Erythroblast (primary cell): ENCODE results near the gene IGHMBP2.
A peak's percentile ranks its signal among the peaks of the same experiment; 100 is the strongest.

Source experiments
- DNase-seq, 2 experiments: peaks; one replicate each; lab custom pipeline; 2025; lab: John Stamatoyannopoulos, UW
- GATA1 ChIP-seq: IDR thresholded peaks from 2 replicates; pipeline ENCODE4 v1.6.1; 2011; ENCODE audit warnings: low read depth, mild to moderate bottlenecking, control low read depth, low read length, moderate library complexity
- POLR2A ChIP-seq: IDR thresholded peaks from 2 replicates; pipeline ENCODE4 v1.6.1; 2011; ENCODE audit warnings: mild to moderate bottlenecking, low read length

The IGHMBP2 gene

GRCh38 chr11:68948496-68948895 is 44.8 kb downstream of the IGHMBP2 start:
- no peak for TF ChIP-seq GATA1
- TF ChIP-seq POLR2A = no peak
- DNase-seq = no peak

GRCh38 chr11:68948935-68949334 is 45.2 kb downstream of the IGHMBP2 start:
- no peak for DNase-seq

GRCh38 chr11:68950270-68950669 is 46.6 kb downstream of the IGHMBP2 start:
- no peak for TF ChIP-seq POLR2A
- TF ChIP-seq GATA1 = no peak
- peak; percentile 21 to 27 for DNase-seq

More at GRCh38 chr11:68948935-68949334, 45.2 kb downstream of the IGHMBP2 start:
- TF ChIP-seq GATA1 (no peak), POLR2A (no peak)

- TF ChIP-seq POLR2A = no peak
- TF ChIP-seq GATA1 = no peak
- no peak for DNase-seq
Observed at GRCh38 chr11:68950762-68951161, 47.1 kb downstream of the IGHMBP2 start.

GRCh38 chr11:68954836-68955606 is 51.3 kb downstream of the IGHMBP2 start:
- DNase-seq = peak; percentile 76 to 78
- no peak for TF ChIP-seq POLR2A
- TF ChIP-seq GATA1 = no peak

- no peak for DNase-seq
- no peak for TF ChIP-seq GATA1
Observed at GRCh38 chr11:68955607-68955958, 51.9 kb downstream of the IGHMBP2 start.

GRCh38 chr11:68956142-68956541 is 52.5 kb downstream of the IGHMBP2 start:
- DNase-seq = peak; percentile 31 to 32

GRCh38 chr11:68956547-68957254 is 53.0 kb downstream of the IGHMBP2 start:
- no peak for DNase-seq
- TF ChIP-seq GATA1 = no peak
- no peak for TF ChIP-seq POLR2A

More at GRCh38 chr11:68956142-68956541, 52.5 kb downstream of the IGHMBP2 start:
- TF ChIP-seq POLR2A (no peak), GATA1 (no peak)

- no peak for DNase-seq
- TF ChIP-seq GATA1 (no peak), POLR2A (no peak)
Observed at GRCh38 chr11:68958211-68958610, 54.5 kb downstream of the IGHMBP2 start.

- TF ChIP-seq GATA1 (no peak), POLR2A (no peak)
- DNase-seq = no peak
Observed at GRCh38 chr11:68959465-68960293, 56.0 kb downstream of the IGHMBP2 start.

- TF ChIP-seq GATA1 (no peak), POLR2A (no peak)
- no peak for DNase-seq
Observed at GRCh38 chr11:68960294-68961071, 56.8 kb downstream of the IGHMBP2 start.

GRCh38 chr11:68961245-68961644 is 57.6 kb downstream of the IGHMBP2 start:
- TF ChIP-seq POLR2A (no peak), GATA1 (no peak)
- no peak for DNase-seq
